Measurements from ENCODE around the gene ENHO. TPM values are rescaled to one million over a fixed set of nuclear protein-coding genes. Genes with fewer than 3 reads are reported as not detected.

ENHO gene
- total RNA-seq, 6 experiments from 2014 or later: 0.19 to 0.57 TPM; not detected in 4

GRCh38 chr9:34551751-34552605 lies 29.2 kb upstream of the ENHO start:
- Mint-ChIP-seq H3K27ac (no peak overlapping the region), H3K4me3 (no peak overlapping the region), H3K9me3 (no peaks in the 10 kb centered on the region), H3K27me3 (ENCODE audit: insufficient read depth) (peaks cover 48% of the 10 kb centered on the region), H3K4me1 (ENCODE audit: low read depth) (no peaks in the 10 kb centered on the region), H3K36me3 (ENCODE audit: low read depth) (no peaks in the 10 kb centered on the region)
- TF ChIP-seq CTCF (IDR thresholded peaks at IDR 0.05): no peak
- no peak for DNase-seq

GRCh38 chr9:34550681-34551270 lies 28.0 kb upstream of the ENHO start:
- Mint-ChIP-seq H3K27me3 (ENCODE audit: insufficient read depth) (peaks cover 41% of the 10 kb centered on the region), H3K9me3 (no peaks in the 10 kb centered on the region), H3K4me1 (ENCODE audit: low read depth) (no peaks in the 10 kb centered on the region), H3K27ac (no peak overlapping the region), H3K4me3 (no peak overlapping the region), H3K36me3 (ENCODE audit: low read depth) (no peaks in the 10 kb centered on the region)
- no peak for TF ChIP-seq CTCF (IDR thresholded peaks at IDR 0.05)
- no peak for DNase-seq

GRCh38 chr9:34550016-34550680 lies 27.4 kb upstream of the ENHO start:
- H3K27me3 Mint-ChIP-seq (ENCODE audit: insufficient read depth): peaks cover 43% of the 10 kb centered on the region
- no peak overlapping the region for H3K4me3 Mint-ChIP-seq
- H3K4me1 Mint-ChIP-seq (ENCODE audit: low read depth): no peaks in the 10 kb centered on the region

GRCh38 chr9:34549407-34549732 lies 26.6 kb upstream of the ENHO start:
- no peak overlapping the region for H3K27ac Mint-ChIP-seq
- H3K27me3 Mint-ChIP-seq (ENCODE audit: insufficient read depth): peaks cover 36% of the 10 kb centered on the region
- no peak for TF ChIP-seq CTCF (IDR thresholded peaks at IDR 0.05)
- H3K4me3 Mint-ChIP-seq: no peak overlapping the region
- DNase-seq: no peak
- H3K9me3 Mint-ChIP-seq: no peaks in the 10 kb centered on the region
- H3K4me1 Mint-ChIP-seq (ENCODE audit: low read depth): no peaks in the 10 kb centered on the region
- H3K36me3 Mint-ChIP-seq (ENCODE audit: low read depth): no peaks in the 10 kb centered on the region

More at GRCh38 chr9:34550016-34550680, 27.4 kb upstream of the ENHO start:
- Mint-ChIP-seq H3K27ac (no peak overlapping the region), H3K36me3 (ENCODE audit: low read depth) (no peaks in the 10 kb centered on the region), H3K9me3 (no peaks in the 10 kb centered on the region)
- DNase-seq: no peak
- no peak for TF ChIP-seq CTCF (IDR thresholded peaks at IDR 0.05)

GRCh38 chr9:34547960-34548611 lies 25.3 kb upstream of the ENHO start:
- Mint-ChIP-seq H3K27me3 (ENCODE audit: insufficient read depth) (peaks cover 31% of the 10 kb centered on the region), H3K4me3 (no peak overlapping the region), H3K4me1 (ENCODE audit: low read depth) (no peaks in the 10 kb centered on the region), H3K9me3 (no peaks in the 10 kb centered on the region), H3K27ac (no peak overlapping the region; the same call in 1 of the 2 replicates), H3K36me3 (ENCODE audit: low read depth) (no peaks in the 10 kb centered on the region)
- peak; percentile 87 for TF ChIP-seq CTCF (IDR thresholded peaks at IDR 0.05)
- peak; percentile 59 for DNase-seq
